Hepatocyte (in vitro differentiated cells): ENCODE measurements around the gene MICU2. TPM values are rescaled to one million over a fixed set of nuclear protein-coding genes. Genes with fewer than 3 reads are reported as not detected.

Experiments
- DNase-seq: peaks from one replicate; pipeline ENCODE4 v3.0.0-alpha.2; 2016; ENCODE audit warnings: low spot score
- H2AFZ ChIP-seq: fragments of 200-600 bp; sonication (generic); 2 replicates; pipeline ENCODE4 v1.6.0; 2016; ENCODE audit warnings: antibody characterized with exemption, mild to moderate bottlenecking
- H3K27ac ChIP-seq: fragments of 200-600 bp; sonication (generic); 2 replicates; pipeline ENCODE4 v1.5.1; 2016; ENCODE audit warnings: mild to moderate bottlenecking
- H3K27me3 ChIP-seq: fragments of 200-600 bp; sonication (generic); 2 replicates; pipeline ENCODE4 v1.6.1; 2016
- H3K36me3 ChIP-seq: fragments of 200-600 bp; sonication (generic); replicated peaks from 2 replicates; pipeline ENCODE4 v1.5.1; 2016; ENCODE audit warnings: low read depth; ENCODE audit not compliant: insufficient read depth
- H3K4me1 ChIP-seq: fragments of 200-600 bp; sonication (generic); 2 replicates; pipeline ENCODE4 v1.5.1; 2016; ENCODE audit warnings: mild to moderate bottlenecking, moderate library complexity; ENCODE audit not compliant: insufficient read depth
- H3K4me2 ChIP-seq: fragments of 200-600 bp; sonication (generic); 2 replicates; pipeline ENCODE4 v1.6.0; 2016
- H3K4me3 ChIP-seq: fragments of 200-600 bp; sonication (generic); 2 replicates; pipeline ENCODE4 v1.5.1; 2016; ENCODE audit warnings: mild to moderate bottlenecking
- H3K79me2 ChIP-seq: fragments of 200-600 bp; sonication (generic); 2 replicates; pipeline ENCODE4 v1.6.0; 2017; ENCODE audit warnings: mild to moderate bottlenecking
- H3K9me2 ChIP-seq: fragments of 200-600 bp; sonication (generic); replicated peaks from 2 replicates; pipeline ENCODE4 v1.6.0; 2017; ENCODE audit warnings: mild to moderate bottlenecking; ENCODE audit not compliant: insufficient read depth
- H3K9me3 ChIP-seq: fragments of 200-600 bp; sonication (generic); 2 replicates; pipeline ENCODE4 v1.5.1; 2016; ENCODE audit warnings: low read depth, mild to moderate bottlenecking
- H4K20me1 ChIP-seq: fragments of 200-600 bp; sonication (generic); 2 replicates; pipeline ENCODE4 v1.6.0; 2016; ENCODE audit warnings: mild to moderate bottlenecking; ENCODE audit not compliant: insufficient read depth, poor library complexity, severe bottlenecking
- CTCF ChIP-seq: fragments of 200-600 bp; sonication (generic); IDR thresholded peaks from 2 replicates; pipeline ENCODE4 v1.5.1; 2016; ENCODE audit warnings: antibody characterized with exemption, mild to moderate bottlenecking; ENCODE audit not compliant: poor library complexity
- EZH2 ChIP-seq: fragments of 200-600 bp; sonication (generic); IDR thresholded peaks from 2 replicates; pipeline ENCODE4 v1.6.1; 2016; ENCODE audit warnings: antibody characterized with exemption, mild to moderate bottlenecking, borderline replicate concordance
- EZH2phosphoT487 ChIP-seq: fragments of 200-600 bp; sonication (generic); IDR thresholded peaks from one replicate; pipeline ENCODE4 v1.6.1; 2018; ENCODE audit warnings: antibody characterized with exemption, mild to moderate bottlenecking, low read depth, moderate library complexity; ENCODE audit not compliant: unreplicated experiment, severe bottlenecking
- WGBS: methylation state at CpG from one replicate; pipeline ENCODE4 v1.1.6; 2016; ENCODE audit warnings: low lambda C conversion rate; ENCODE audit errors: missing lambda C conversion rate; 5-methylcytosine and 5-hydroxymethylcytosine counted together
- polyA plus RNA-seq: library from polyadenylated mRNA; unstranded; fragments of >200 nt; fragmentation: Nextera tagmentation; extraction: Ambion mirVana; gene quantifications from 2 replicates; pipeline ENCODE4 v1.2.1, GENCODE V29; 2016
- total RNA-seq: library from RNA; depleted of rRNA; stranded (reverse); fragments of >200 nt; gene quantifications from 2 replicates; pipeline ENCODE4 v1.2.3, GENCODE V29; 2014

MICU2 gene
- total and polyA plus RNA-seq, 2 experiments from 2014 or later = 48.1 to 95.7 TPM

- Histone ChIP-seq H3K27me3 (no peaks in the 10 kb centered on the region), H3K4me1 (peaks cover 3% of the 10 kb centered on the region), H3K4me3 (no peak overlapping the region), H4K20me1 (no peaks in the 10 kb centered on the region), H3K9me2 (no peaks in the 10 kb centered on the region), H2AFZ (no peak overlapping the region), H3K27ac (peak overlapping the region; percentile 34), H3K36me3 (no peaks in the 10 kb centered on the region), H3K79me2 (no peaks in the 10 kb centered on the region), H3K9me3 (no peaks in the 10 kb centered on the region), H3K4me2 (no peak overlapping the region)
- WGBS = 66% methylated on average over 6 of the region's 6 CpGs
- no peak for DNase-seq
- TF ChIP-seq EZH2phosphoT487 (no peak), EZH2 (no peak), CTCF (no peak)
Measured at GRCh38 chr13:21475115-21475514, 128.9 kb downstream of the MICU2 start.

GRCh38 chr13:21470785-21471184 is 133.2 kb downstream of the MICU2 start:
- Histone ChIP-seq H4K20me1 (no peaks in the 10 kb centered on the region), H3K79me2 (no peaks in the 10 kb centered on the region), H2AFZ (no peak overlapping the region), H3K9me2 (no peaks in the 10 kb centered on the region), H3K4me3 (no peak overlapping the region), H3K27me3 (no peaks in the 10 kb centered on the region), H3K4me1 (peaks cover 5% of the 10 kb centered on the region), H3K4me2 (no peak overlapping the region), H3K36me3 (no peaks in the 10 kb centered on the region), H3K9me3 (no peaks in the 10 kb centered on the region), H3K27ac (no peak overlapping the region)
- TF ChIP-seq EZH2phosphoT487 (no peak), CTCF (no peak), EZH2 (no peak)
- no peak for DNase-seq

DNA sequence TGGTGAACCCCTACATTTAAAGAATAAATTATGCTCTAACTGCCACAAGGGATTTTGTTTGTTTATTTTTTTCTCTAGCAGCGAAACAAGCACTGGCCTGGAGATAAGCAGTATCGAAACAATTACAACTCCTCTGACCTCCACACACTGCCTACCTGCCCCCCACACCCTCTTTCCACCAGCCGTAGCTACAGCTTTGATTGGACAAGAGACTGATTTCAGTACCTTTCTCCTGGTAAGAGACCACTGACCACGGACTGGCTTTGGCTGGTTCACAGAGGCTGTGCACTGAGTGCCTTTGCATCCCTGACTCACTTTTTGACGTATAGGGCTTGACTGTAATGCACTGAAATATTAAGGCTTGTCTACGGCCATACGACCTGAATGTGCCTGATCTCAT is 137.4 kb downstream of the MICU2 start:
- H3K27me3 ChIP-seq = no peaks in the 10 kb centered on the region
- peak overlapping the region; percentile 63 for H3K4me2 ChIP-seq
- no peak for TF ChIP-seq EZH2
- TF ChIP-seq EZH2phosphoT487 = no peak
- TF ChIP-seq CTCF = no peak
- peak overlapping the region; percentile 6 for H2AFZ ChIP-seq
- 50% methylated on average over 7 of the region's 7 CpGs for WGBS
- no peaks in the 10 kb centered on the region for H3K9me3 ChIP-seq
- H3K27ac ChIP-seq = peak overlapping the region; percentile 89
- H4K20me1 ChIP-seq = no peaks in the 10 kb centered on the region
- H3K36me3 ChIP-seq = no peaks in the 10 kb centered on the region
- H3K9me2 ChIP-seq = no peaks in the 10 kb centered on the region
- H3K79me2 ChIP-seq = no peaks in the 10 kb centered on the region
- peak; percentile 13 for DNase-seq
- H3K4me3 ChIP-seq = no peak overlapping the region
- peaks cover 5% of the 10 kb centered on the region for H3K4me1 ChIP-seq

DNA sequence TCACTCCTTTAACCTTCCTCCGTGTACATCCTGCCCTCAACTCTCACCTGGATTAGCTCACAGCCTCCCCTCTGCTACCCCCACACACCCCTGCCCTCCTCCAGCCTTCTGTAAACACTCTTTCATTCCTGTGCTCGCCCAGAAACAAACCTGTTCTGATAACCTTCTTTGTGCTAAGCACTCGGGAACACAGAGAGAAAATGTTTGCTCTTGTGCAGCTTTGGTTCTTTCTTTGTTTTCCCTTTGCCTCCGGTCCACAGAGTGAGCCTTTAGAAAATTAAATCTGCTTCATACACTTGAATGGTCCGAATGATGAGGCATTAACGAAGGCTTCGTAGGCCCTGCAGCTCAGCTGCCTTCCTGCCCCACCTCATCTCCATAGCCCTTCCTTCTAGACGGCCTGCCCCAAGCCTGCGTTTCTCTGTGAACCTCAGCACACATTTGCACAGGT is 138.2 kb downstream of the MICU2 start:
- peaks cover 5% of the 10 kb centered on the region for H3K4me1 ChIP-seq
- peak overlapping the region; percentile 63 for H3K4me2 ChIP-seq
- no peaks in the 10 kb centered on the region for H3K9me2 ChIP-seq
- 21% methylated on average over 9 of the region's 9 CpGs for WGBS
- H3K4me3 ChIP-seq = no peak overlapping the region
- H3K27me3 ChIP-seq = no peaks in the 10 kb centered on the region
- no peaks in the 10 kb centered on the region for H3K79me2 ChIP-seq
- H3K36me3 ChIP-seq = no peaks in the 10 kb centered on the region
- no peaks in the 10 kb centered on the region for H3K9me3 ChIP-seq
- TF ChIP-seq EZH2phosphoT487 = no peak
- no peak for TF ChIP-seq CTCF
- TF ChIP-seq EZH2 = no peak
- peak overlapping the region; percentile 41 for H2AFZ ChIP-seq
- no peaks in the 10 kb centered on the region for H4K20me1 ChIP-seq
- peak overlapping the region; percentile 89 for H3K27ac ChIP-seq
- peak; percentile 76 for DNase-seq
